Stomach smooth muscle (tissue), 2 donors: ENCODE results near the gene ZCCHC8.

Source experiments
- H3K27ac ChIP-seq: one replicate; pipeline ENCODE4 v1.7.0; 2013; ENCODE audit warnings: mild to moderate bottlenecking, low read length, inconsistent platforms
- H3K27me3 ChIP-seq, 2 donors: one replicate each; pipeline ENCODE4 v1.7.0; 2013; ENCODE audit warnings: low read length in 2 of 2; ENCODE audit not compliant: insufficient read depth in 2 of 2, control insufficient read depth in 1 of 2
- H3K36me3 ChIP-seq, 2 donors: one replicate each; pipeline ENCODE4 v1.7.0; 2013; ENCODE audit warnings: low read length in 2 of 2; ENCODE audit not compliant: control insufficient read depth in 2 of 2, insufficient read depth in 2 of 2
- H3K4me1 ChIP-seq: one replicate; pipeline ENCODE4 v1.7.0; 2013; ENCODE audit warnings: low read length; ENCODE audit not compliant: control insufficient read depth, insufficient read depth
- H3K4me3 ChIP-seq, 2 donors: one replicate each; pipeline ENCODE4 v1.7.0; 2013; ENCODE audit warnings: low read length in 2 of 2
- H3K9ac ChIP-seq, 2 donors: one replicate each; pipeline ENCODE4 v1.7.0; 2013; ENCODE audit warnings: low read length in 2 of 2, mild to moderate bottlenecking in 1 of 2
- H3K9me3 ChIP-seq, 2 donors: one replicate each; pipeline ENCODE4 v1.7.0; 2013; ENCODE audit warnings: low read length in 2 of 2; ENCODE audit not compliant: control insufficient read depth in 2 of 2
- donor health status: healthy.
- donor health status: Pancreatic carcinoma.

ZCCHC8 gene

GRCh38 chr12:122427403-122427802, 73.3 kb downstream of the ZCCHC8 start:
- Histone ChIP-seq H3K4me3 (no peak overlapping the region), H3K4me1 (peaks cover 14% of the 10 kb centered on the region), H3K27me3 (no peaks in the 10 kb centered on the region), H3K27ac (no peak overlapping the region), H3K9ac (no peak overlapping the region), H3K36me3 (no peaks in the 10 kb centered on the region), H3K9me3 (no peaks in the 10 kb centered on the region)

- Histone ChIP-seq H3K27ac (peak overlapping the region; percentile 91), H3K9ac (peak overlapping the region; percentile 81 to 89), H3K36me3 (no peaks in the 10 kb centered on the region), H3K4me1 (peaks cover 31% of the 10 kb centered on the region), H3K9me3 (no peaks in the 10 kb centered on the region), H3K27me3 (no peaks in the 10 kb centered on the region), H3K4me3 (peak overlapping the region; percentile 78 to 86)
Observed at GRCh38 chr12:122423258-122424165, 77.2 kb downstream of the ZCCHC8 start.

GRCh38 chr12:122422730-122423257, 77.9 kb downstream of the ZCCHC8 start:
- H3K9ac ChIP-seq = peak overlapping the region; percentile 81 to 89
- no peaks in the 10 kb centered on the region for H3K27me3 ChIP-seq
- no peaks in the 10 kb centered on the region for H3K36me3 ChIP-seq
- H3K4me3 ChIP-seq = peak overlapping the region; percentile 78 to 86
- peak overlapping the region; percentile 91 for H3K27ac ChIP-seq
- H3K4me1 ChIP-seq = peaks cover 31% of the 10 kb centered on the region
- no peaks in the 10 kb centered on the region for H3K9me3 ChIP-seq

GRCh38 chr12:122421821-122422729, 78.7 kb downstream of the ZCCHC8 start, which contains the start of gene CLIP1:
Gene CLIP1, minus strand, starts transcription at chr12:122422669. Its CDS starts 42,217 bp downstream, at chr12:122380452.
- no peaks in the 10 kb centered on the region for H3K27me3 ChIP-seq
- peak within 1 kb of the TSS; percentile 86 to 91 for H3K4me3 ChIP-seq
- peak within 1 kb of the TSS; percentile 95 to 98 for H3K9ac ChIP-seq
- peak within 1 kb of the TSS; percentile 97 for H3K27ac ChIP-seq
- peaks cover 31% of the 10 kb centered on the region for H3K4me1 ChIP-seq
- H3K36me3 ChIP-seq = no peaks in the 10 kb centered on the region
- H3K9me3 ChIP-seq = no peaks in the 10 kb centered on the region
